LNCAP (cell line): ENCODE results near the gene DAD1.

Experiments used
- TF ChIP-seq, protein P1 (sequence below): fragments of 450-650 bp; IDR thresholded peaks from 2 replicates; pipeline ENCODE4 v1.5.1; 2017; ENCODE audit warnings: mild to moderate bottlenecking

DAD1 gene

DNA sequence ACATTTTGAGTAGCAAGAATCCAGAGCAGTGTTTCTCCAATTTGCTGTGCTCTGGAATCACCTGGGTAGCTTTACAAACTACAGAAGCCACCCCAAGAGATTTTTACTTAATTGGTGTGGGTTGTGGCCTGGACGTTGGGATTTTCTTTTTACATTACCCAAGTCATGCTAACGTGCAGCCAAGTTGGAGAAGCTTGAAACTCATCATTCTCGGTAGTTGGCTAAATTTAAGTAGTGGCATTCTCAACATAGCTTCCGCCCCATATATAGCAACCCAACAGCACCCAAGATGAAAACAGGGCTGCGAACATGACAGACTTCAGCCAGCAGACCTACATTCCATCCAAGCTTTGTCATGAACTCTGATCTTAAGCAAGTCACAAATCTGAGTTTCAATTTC, 25.0 kb downstream of the DAD1 start:
- TF ChIP-seq, protein P1, sequence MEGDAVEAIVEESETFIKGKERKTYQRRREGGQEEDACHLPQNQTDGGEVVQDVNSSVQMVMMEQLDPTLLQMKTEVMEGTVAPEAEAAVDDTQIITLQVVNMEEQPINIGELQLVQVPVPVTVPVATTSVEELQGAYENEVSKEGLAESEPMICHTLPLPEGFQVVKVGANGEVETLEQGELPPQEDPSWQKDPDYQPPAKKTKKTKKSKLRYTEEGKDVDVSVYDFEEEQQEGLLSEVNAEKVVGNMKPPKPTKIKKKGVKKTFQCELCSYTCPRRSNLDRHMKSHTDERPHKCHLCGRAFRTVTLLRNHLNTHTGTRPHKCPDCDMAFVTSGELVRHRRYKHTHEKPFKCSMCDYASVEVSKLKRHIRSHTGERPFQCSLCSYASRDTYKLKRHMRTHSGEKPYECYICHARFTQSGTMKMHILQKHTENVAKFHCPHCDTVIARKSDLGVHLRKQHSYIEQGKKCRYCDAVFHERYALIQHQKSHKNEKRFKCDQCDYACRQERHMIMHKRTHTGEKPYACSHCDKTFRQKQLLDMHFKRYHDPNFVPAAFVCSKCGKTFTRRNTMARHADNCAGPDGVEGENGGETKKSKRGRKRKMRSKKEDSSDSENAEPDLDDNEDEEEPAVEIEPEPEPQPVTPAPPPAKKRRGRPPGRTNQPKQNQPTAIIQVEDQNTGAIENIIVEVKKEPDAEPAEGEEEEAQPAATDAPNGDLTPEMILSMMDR = no peak

DNA sequence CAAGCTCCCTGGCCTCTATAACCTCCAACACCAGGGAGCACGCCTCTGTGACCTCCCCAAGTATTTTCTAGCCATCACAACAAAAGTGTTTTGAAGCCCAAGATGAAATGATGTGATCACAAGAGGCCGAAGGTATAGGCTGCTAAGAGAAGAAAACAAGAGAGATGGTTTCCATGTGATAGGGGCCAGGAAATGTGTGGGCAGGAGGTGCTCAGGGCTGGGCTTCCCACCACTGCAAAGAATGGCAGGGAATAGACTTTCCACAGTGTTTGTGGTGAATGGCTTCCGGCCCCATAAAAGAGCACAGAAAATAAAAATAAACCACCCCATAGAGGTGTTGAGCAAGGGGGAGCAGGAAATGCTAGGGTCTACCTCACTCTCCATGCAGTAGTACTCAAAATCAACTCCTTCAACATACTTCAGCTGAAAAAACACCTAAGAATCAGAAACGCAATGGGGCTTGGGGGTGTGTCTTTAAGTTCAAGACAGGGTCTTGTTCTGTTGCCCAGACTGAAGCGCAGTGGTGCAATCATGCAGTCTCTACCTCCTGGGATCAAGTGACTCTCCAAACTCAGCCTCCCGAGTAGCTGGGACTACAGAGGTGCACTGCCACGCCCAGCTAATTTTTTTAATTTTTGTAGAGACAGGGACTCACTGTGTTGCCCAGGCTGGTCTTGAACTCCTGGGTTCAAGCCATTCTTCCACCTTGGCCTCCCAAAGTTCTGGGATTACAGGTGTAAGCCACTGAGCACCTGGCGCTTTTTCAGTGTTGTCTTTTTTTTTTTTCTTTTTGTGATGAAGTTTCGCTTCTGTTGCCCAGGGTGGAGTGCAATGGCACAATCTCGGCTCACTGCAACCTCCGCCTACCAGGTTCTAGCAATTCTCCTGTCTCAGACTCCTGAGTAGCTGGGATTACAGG, 27.1 kb downstream of the DAD1 start:
- TF ChIP-seq, protein P1 = no peak

DNA sequence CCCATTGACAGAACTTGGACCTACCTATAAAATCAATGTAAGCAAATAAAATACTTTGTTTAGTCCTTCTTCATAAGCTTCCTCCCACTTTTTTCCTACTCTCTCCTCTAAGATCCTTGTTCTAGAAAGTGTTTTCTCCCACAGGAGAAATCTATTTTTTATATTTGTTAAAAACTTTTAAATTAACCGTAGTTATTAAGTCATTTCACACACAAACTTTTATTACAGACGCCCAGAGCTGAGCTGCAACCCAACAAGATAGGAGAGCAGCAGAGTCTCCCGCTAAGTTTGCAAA, 27.7 kb downstream of the DAD1 start:
- TF ChIP-seq, protein P1 = no peak

DNA sequence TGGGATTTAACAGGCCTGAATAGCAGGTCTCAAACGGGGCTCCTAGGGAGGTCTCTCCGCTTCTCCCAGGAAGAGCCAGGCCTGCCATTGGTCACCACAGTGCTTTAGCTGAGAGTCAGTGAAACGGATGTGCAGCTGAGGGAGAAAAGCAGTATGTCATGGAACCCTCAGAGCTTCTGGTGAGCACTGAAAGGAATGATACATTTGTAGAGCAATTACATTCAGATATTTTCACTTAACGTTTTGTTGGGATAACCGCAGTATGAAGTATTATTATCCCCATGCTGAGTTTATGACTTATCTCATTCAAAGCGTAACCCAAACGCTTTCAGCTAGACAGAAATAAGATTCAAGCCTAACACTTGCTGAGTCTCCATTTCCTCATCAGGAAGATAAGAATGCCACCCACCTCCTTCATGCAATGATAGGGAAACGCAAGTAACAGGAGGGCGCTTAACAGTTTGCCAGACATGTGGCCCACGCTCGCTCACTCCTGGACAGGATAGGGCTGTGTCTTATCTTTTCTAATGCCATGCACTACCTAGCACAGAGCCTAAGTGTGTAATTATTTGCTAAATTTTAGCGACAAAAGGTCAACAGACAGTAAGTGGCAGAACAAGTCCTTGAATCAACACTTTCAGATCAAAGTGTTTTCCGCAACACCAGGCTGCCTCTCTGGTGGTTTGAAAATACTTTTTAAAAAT, 28.2 kb downstream of the DAD1 start:
- TF ChIP-seq, protein P1 = no peak

DNA sequence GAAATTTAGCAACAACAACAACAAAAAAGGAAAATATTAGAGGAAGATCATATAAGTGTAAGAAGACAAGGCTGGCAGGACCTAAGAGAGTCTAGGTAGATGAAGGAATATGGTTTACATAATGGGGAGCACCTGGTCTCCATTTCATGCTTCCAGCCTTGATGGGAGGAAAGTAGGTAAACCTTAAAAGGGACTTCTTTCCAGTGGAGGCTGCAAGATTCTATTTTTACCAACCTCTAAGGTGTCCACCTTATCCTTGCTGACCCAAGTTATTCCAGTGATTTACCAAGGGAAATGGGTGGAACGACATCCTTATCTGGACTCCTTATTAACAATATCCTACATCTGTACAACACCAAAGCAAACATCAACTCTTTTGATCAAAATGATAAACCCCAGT, 30.0 kb downstream of the DAD1 start:
- TF ChIP-seq, protein P1 = no peak

DNA sequence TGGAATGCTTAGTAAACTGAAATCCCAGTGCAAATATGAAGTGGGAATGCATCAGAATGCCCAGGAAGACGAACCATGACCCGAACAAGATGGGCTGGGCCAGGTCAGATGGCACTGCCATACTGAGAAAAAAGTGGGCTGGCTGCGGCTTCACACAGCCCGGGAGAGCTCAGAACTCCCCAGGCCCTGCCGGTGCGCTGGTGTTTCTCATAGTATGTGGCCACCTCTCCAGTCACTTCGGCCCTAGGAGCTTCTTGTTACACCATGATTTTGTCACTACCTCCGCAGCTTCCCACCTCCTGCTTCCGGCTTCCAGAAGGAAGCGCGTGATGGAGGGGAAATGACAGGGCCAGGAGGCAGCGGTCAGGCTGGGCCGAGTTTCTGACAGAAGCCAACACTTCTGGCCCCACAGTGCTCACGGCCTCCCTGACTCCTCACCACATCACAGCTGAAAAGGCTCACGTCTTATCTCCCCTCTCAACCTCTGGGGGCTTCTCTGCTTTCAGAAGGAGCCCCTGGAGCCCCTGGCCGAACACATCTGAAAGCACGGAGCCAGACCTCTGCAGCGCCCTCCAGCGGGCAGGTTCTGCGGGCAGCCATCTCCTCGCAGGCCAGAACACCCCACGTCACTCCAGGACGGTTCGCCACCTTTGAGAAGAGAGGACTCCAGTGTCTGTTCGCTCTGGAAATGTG, 30.7 kb downstream of the DAD1 start:
- TF ChIP-seq, protein P1 = no peak

DNA sequence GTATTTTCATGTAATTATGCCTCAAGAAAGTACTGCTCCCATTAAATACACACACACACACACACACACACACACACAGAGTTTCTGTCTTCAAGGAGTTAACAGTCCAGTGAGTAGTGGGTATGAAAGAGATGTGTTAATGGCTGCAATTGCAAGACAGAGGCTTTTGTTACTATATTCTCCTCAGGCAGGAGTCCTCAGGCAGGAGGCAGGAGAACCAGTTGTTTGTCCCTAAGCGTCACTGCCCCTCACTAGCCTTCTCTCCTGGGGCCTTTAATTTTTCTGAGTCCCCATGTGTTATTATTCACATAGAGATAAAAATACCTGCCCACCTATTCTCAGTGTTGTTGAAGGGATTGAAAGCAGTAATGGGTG, 31.2 kb downstream of the DAD1 start:
- TF ChIP-seq, protein P1 = no peak
